ENCODE measurements around the gene KRTAP1-3. TPM values are rescaled to one million over a fixed set of nuclear protein-coding genes. Genes with fewer than 3 reads are reported as not detected.
"Not testable (repeated sequence)": the region's sequence is repeated elsewhere in the genome, so short reads cannot be mapped to it uniquely, and the experiment has no call there.

Gene KRTAP1-3
- total and polyA plus RNA-seq, 2 donors (not counting 1 experiment from before 2014, with no cell fraction given) = not detected

DNA sequence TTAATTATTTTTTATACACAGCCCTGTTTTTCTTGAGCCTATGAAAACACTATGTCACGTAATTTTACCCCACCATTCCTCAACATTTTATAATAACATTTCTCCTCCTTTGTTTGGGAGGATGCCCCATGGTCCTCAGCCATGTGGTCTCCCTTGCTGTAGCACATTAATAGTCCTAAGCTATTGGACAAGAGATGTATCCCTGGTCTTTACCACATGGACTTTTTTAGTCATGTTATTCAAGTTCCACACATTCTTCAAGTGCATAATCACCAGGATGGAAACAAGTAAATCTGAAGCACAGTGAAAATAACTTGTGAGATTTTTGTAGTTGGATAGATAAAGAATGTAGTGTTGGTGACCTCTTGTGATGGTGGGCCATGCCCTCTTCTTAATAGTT lies 27.3 kb upstream of the KRTAP1-3 start:
- Histone ChIP-seq H4K20me1 (ENCODE audit: control insufficient read depth, insufficient read depth, low read length, poor library complexity, severe bottlenecking) (no peaks in the 10 kb centered on the region), H3K36me3 (replicated peaks in 1 of 2; ENCODE audit: control extremely low read depth in 1 of 2, control insufficient read depth in 1 of 2, extremely low read depth in 1 of 2, insufficient read depth in 2 of 2, low read length in 1 of 2) (no peaks in the 10 kb centered on the region), H3K9me3 (ENCODE audit: control extremely low read depth in 1 of 3, control insufficient read depth in 2 of 3, insufficient read depth in 1 of 3, low read length in 2 of 3) (peaks cover 0 to 2% (median 1%) of the 10 kb centered on the region in 3 donors), H3K9ac (ENCODE audit: low read length) (no peak overlapping the region), H3K79me2 (ENCODE audit: control insufficient read depth, insufficient read depth, low read length) (no peaks in the 10 kb centered on the region), H3K4me3 (ENCODE audit: control extremely low read depth in 1 of 5, extremely low read depth in 1 of 5, insufficient read depth in 1 of 5, low read depth in 2 of 5, low read length in 4 of 5) (no peak overlapping the region), H3K4me1 (ENCODE audit: control insufficient read depth in 2 of 2, insufficient read depth in 2 of 2, low read length in 2 of 2) (no peaks in the 10 kb centered on the region), H3K27ac (ENCODE audit: low read length in 2 of 2) (no peak overlapping the region), H3K27me3 (replicated peaks in 1 of 4; ENCODE audit: control extremely low read depth in 1 of 4, control insufficient read depth in 3 of 4, insufficient read depth in 4 of 4, low read length in 3 of 4) (peaks cover 0 to 6% (median 2%) of the 10 kb centered on the region in 4 experiments), H3K4me2 (replicated peaks; ENCODE audit: low read depth, low read length, poor library complexity, severe bottlenecking) (no peak overlapping the region), H2AFZ (ENCODE audit: insufficient read depth, low read depth, low read length, poor library complexity, severe bottlenecking) (no peak overlapping the region)
- no peaks in the 10 kb centered on the region for H3K4me1 Mint-ChIP-seq
- DNase-seq = no peak
- H3K4me3 Mint-ChIP-seq = no peak overlapping the region
- ATAC-seq (ENCODE audit: low read depth) = no peak
- TF ChIP-seq EZH2 (IDR thresholded peaks at IDR 0.05; ENCODE audit: borderline replicate concordance, insufficient read depth, low read depth, low read length, poor library complexity, severe bottlenecking) = no peak
- TF ChIP-seq, protein P1, sequence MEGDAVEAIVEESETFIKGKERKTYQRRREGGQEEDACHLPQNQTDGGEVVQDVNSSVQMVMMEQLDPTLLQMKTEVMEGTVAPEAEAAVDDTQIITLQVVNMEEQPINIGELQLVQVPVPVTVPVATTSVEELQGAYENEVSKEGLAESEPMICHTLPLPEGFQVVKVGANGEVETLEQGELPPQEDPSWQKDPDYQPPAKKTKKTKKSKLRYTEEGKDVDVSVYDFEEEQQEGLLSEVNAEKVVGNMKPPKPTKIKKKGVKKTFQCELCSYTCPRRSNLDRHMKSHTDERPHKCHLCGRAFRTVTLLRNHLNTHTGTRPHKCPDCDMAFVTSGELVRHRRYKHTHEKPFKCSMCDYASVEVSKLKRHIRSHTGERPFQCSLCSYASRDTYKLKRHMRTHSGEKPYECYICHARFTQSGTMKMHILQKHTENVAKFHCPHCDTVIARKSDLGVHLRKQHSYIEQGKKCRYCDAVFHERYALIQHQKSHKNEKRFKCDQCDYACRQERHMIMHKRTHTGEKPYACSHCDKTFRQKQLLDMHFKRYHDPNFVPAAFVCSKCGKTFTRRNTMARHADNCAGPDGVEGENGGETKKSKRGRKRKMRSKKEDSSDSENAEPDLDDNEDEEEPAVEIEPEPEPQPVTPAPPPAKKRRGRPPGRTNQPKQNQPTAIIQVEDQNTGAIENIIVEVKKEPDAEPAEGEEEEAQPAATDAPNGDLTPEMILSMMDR (IDR thresholded peaks at IDR 0.05) = no peak
- no peak overlapping the region for H3K27ac Mint-ChIP-seq
- ChIA-PET CTCF (no interaction called here), POLR2A (no interaction called here)
- intact Hi-C loops (cut with micrococcal nuclease) = no loop called here
- H3K27me3 Mint-ChIP-seq = peaks cover 49% of the 10 kb centered on the region
- no CpG with 5 or more reads among the region's 1 CpG for WGBS (ENCODE audit: insufficient coverage)
- H3K9me3 Mint-ChIP-seq (ENCODE audit: insufficient read depth) = no peaks in the 10 kb centered on the region

DNA sequence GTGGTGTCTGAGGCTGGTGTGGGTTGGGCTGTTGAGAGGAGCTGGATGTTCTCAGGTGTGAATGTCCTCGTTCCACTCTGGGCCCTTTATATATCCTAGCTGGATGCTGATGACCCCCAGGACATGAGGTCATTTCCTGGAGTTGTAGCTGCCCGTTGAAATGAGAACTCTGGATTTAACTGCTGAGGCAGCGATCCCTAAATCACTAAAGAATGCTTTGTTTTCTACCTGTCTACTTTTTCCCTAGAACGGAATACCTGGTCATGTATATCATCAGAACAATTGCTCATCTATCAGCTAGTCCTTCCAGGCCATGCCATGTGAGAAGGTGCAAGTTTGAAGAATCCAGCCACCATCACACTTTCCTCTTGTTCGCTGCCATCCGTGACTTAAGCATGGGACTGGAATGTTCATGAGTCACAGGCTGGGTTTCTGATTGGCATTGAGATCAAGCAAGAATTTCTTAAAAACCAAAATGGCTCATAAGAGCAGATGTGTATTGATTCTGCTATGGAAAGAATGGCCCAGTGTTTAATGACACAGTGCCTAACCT lies 25.5 kb upstream of the KRTAP1-3 start, which contains the start of gene KRTAP2-3:
Gene KRTAP2-3 (minus strand): TSS at position 63 of the 553 bp plus-strand sequence. CDS start 64 bp downstream, outside the sequence.
- H3K27ac ChIP-seq (ENCODE audit: low read length in 2 of 2) = no peak within 1 kb of the TSS
- 75% methylated on average over 3 of the region's 6 CpGs for WGBS (ENCODE audit: insufficient coverage)
- H3K27me3 ChIP-seq (replicated peaks in 1 of 4; ENCODE audit: control extremely low read depth in 1 of 4, control insufficient read depth in 3 of 4, insufficient read depth in 4 of 4, low read length in 3 of 4) = peaks cover 0 to 6% (median 2%) of the 10 kb centered on the region in 4 experiments
- H3K36me3 ChIP-seq (replicated peaks in 1 of 2; ENCODE audit: control extremely low read depth in 1 of 2, control insufficient read depth in 1 of 2, extremely low read depth in 1 of 2, insufficient read depth in 2 of 2, low read length in 1 of 2) = no peaks in the 10 kb centered on the region
- H3K4me1 Mint-ChIP-seq = no peaks in the 10 kb centered on the region
- H3K9ac ChIP-seq (ENCODE audit: low read length) = no peak within 1 kb of the TSS
- H3K4me1 ChIP-seq (ENCODE audit: control insufficient read depth in 2 of 2, insufficient read depth in 2 of 2, low read length in 2 of 2) = no peaks in the 10 kb centered on the region
- no peak for DNase-seq
- no peak for ATAC-seq (ENCODE audit: low read depth)
- no peaks in the 10 kb centered on the region for H4K20me1 ChIP-seq (ENCODE audit: control insufficient read depth, insufficient read depth, low read length, poor library complexity, severe bottlenecking)
- H3K4me2 ChIP-seq (replicated peaks; ENCODE audit: low read depth, low read length, poor library complexity, severe bottlenecking) = no peak within 1 kb of the TSS
- H3K9me3 ChIP-seq (ENCODE audit: control extremely low read depth in 1 of 3, control insufficient read depth in 2 of 3, insufficient read depth in 1 of 3, low read length in 2 of 3) = peaks cover 0 to 2% (median 1%) of the 10 kb centered on the region in 3 donors
- no peak within 1 kb of the TSS for H3K4me3 ChIP-seq (ENCODE audit: control extremely low read depth in 1 of 5, extremely low read depth in 1 of 5, insufficient read depth in 1 of 5, low read depth in 2 of 5, low read length in 4 of 5)
- peaks cover 57% of the 10 kb centered on the region for H3K27me3 Mint-ChIP-seq
- no peak within 1 kb of the TSS for H2AFZ ChIP-seq (ENCODE audit: insufficient read depth, low read depth, low read length, poor library complexity, severe bottlenecking)
- POLR2A ChIA-PET = no interaction called here
- TF ChIP-seq, protein P1 (IDR thresholded peaks at IDR 0.05) = no peak
- TF ChIP-seq EZH2 (IDR thresholded peaks at IDR 0.05; ENCODE audit: borderline replicate concordance, insufficient read depth, low read depth, low read length, poor library complexity, severe bottlenecking) = no peak
- no peak within 1 kb of the TSS for H3K4me3 Mint-ChIP-seq
- H3K9me3 Mint-ChIP-seq (ENCODE audit: insufficient read depth) = no peaks in the 10 kb centered on the region
- CTCF ChIA-PET = no interaction called here
- H3K79me2 ChIP-seq (ENCODE audit: control insufficient read depth, insufficient read depth, low read length) = no peaks in the 10 kb centered on the region
- no peak within 1 kb of the TSS for H3K27ac Mint-ChIP-seq
- intact Hi-C loops (cut with micrococcal nuclease) = no loop called here

GRCh38 chr17:41059276-41060051 lies 24.8 kb upstream of the KRTAP1-3 start:
- H2AFZ ChIP-seq (ENCODE audit: insufficient read depth, low read depth, low read length, poor library complexity, severe bottlenecking); H3K27ac Mint-ChIP-seq; H3K4me1 Mint-ChIP-seq; H3K4me3 Mint-ChIP-seq; CTCF ChIA-PET; DNase-seq; H4K20me1 ChIP-seq (ENCODE audit: control insufficient read depth, insufficient read depth, low read length, poor library complexity, severe bottlenecking); H3K4me1 ChIP-seq (ENCODE audit: control insufficient read depth in 2 of 2, insufficient read depth in 2 of 2, low read length in 2 of 2); H3K27ac ChIP-seq (ENCODE audit: low read length in 2 of 2); POLR2A ChIA-PET; H3K9me3 Mint-ChIP-seq (ENCODE audit: insufficient read depth); H3K4me3 ChIP-seq (ENCODE audit: control extremely low read depth in 1 of 5, extremely low read depth in 1 of 5, insufficient read depth in 1 of 5, low read depth in 2 of 5, low read length in 4 of 5); H3K4me2 ChIP-seq (replicated peaks; ENCODE audit: low read depth, low read length, poor library complexity, severe bottlenecking); H3K36me3 ChIP-seq (replicated peaks in 1 of 2; ENCODE audit: control extremely low read depth in 1 of 2, control insufficient read depth in 1 of 2, extremely low read depth in 1 of 2, insufficient read depth in 2 of 2, low read length in 1 of 2); H3K9me3 ChIP-seq (ENCODE audit: control extremely low read depth in 1 of 3, control insufficient read depth in 2 of 3, insufficient read depth in 1 of 3, low read length in 2 of 3); H3K27me3 ChIP-seq (replicated peaks in 1 of 4; ENCODE audit: control extremely low read depth in 1 of 4, control insufficient read depth in 3 of 4, insufficient read depth in 4 of 4, low read length in 3 of 4); ATAC-seq (ENCODE audit: low read depth); intact Hi-C loops (cut with micrococcal nuclease); H3K79me2 ChIP-seq (ENCODE audit: control insufficient read depth, insufficient read depth, low read length); H3K9ac ChIP-seq (ENCODE audit: low read length): not testable (repeated sequence)
- peaks cover 57% of the 10 kb centered on the region for H3K27me3 Mint-ChIP-seq
- 71% methylated on average over 7 of the region's 31 CpGs for WGBS (ENCODE audit: insufficient coverage)
